GM12878 (cell line): ENCODE results near the gene BPIFB3.

Source experiments
- CTCF ChIP-seq, 3 experiments: IDR thresholded peaks in 2 of 3; conservative IDR thresholded peaks in 1 of 3; 2 replicates each; pipeline ENCODE4 v1.5.1; 2011; ENCODE audit warnings: low read depth in 3 of 3, low read length in 3 of 3, mild to moderate bottlenecking in 3 of 3, control low read depth in 2 of 3, moderate library complexity in 2 of 3, inconsistent platforms in 1 of 3, mixed read lengths in 1 of 3; ENCODE audit not compliant: control insufficient read depth in 2 of 3, insufficient read depth in 1 of 3; ENCODE audit errors: extremely low read depth in 1 of 3
- FOXM1 ChIP-seq: IDR thresholded peaks from 2 replicates; pipeline ENCODE4 v1.6.1; 2012; ENCODE audit warnings: low read depth, mild to moderate bottlenecking, inconsistent platforms, low read length, moderate library complexity
- MAX ChIP-seq: IDR thresholded peaks from 2 replicates; pipeline ENCODE4 v1.6.1; 2012; ENCODE audit warnings: low read depth, low read length, improper control_type of control experiment
- SREBF2 ChIP-seq: IDR thresholded peaks from 2 replicates; pipeline ENCODE4 v1.6.1; 2012; ENCODE audit warnings: mild to moderate bottlenecking, low read length
- STAT1 ChIP-seq: fragments of 450-650 bp; conservative IDR thresholded peaks from 2 replicates; pipeline ENCODE4 v1.6.1; 2014; ENCODE audit warnings: antibody characterized with exemption, mild to moderate bottlenecking

- TF ChIP-seq MAX: no peak
- TF ChIP-seq CTCF (IDR thresholded peaks at IDR 0.05 in 2 of 3, conservative IDR thresholded peaks at IDR 0.05 in 1 of 3; ENCODE audit: control insufficient read depth in 2 of 3, extremely low read depth in 1 of 3, insufficient read depth in 1 of 3, low read depth in 3 of 3, low read length in 3 of 3): peak; percentile 44 to 55 (median 52); a peak in 5 of 6 replicates
- TF ChIP-seq SREBF2: no peak
- no peak for TF ChIP-seq STAT1
- TF ChIP-seq FOXM1: no peak
These were observed 23.1 kb downstream of the BPIFB3 start for GRCh38 chr20:33076662-33077372.
